ENCODE measurements around the gene HERC4.

HERC4 gene

GRCh38 chr10:68087685-68088401 is 12.8 kb upstream of the HERC4 start:
- DNase-seq = no peak
- peaks cover 3% of the 10 kb centered on the region for H3K27me3 Mint-ChIP-seq (ENCODE audit: low read depth, poor library complexity)
- no peaks in the 10 kb centered on the region for H3K9me3 Mint-ChIP-seq
- no peaks in the 10 kb centered on the region for H3K36me3 Mint-ChIP-seq (ENCODE audit: low read depth)
- H3K4me3 Mint-ChIP-seq = no peak overlapping the region
- peaks cover 5% of the 10 kb centered on the region for H3K4me1 Mint-ChIP-seq
- no peak for TF ChIP-seq CTCF (IDR thresholded peaks at IDR 0.05)
- H3K27ac Mint-ChIP-seq = no peak overlapping the region

DNA sequence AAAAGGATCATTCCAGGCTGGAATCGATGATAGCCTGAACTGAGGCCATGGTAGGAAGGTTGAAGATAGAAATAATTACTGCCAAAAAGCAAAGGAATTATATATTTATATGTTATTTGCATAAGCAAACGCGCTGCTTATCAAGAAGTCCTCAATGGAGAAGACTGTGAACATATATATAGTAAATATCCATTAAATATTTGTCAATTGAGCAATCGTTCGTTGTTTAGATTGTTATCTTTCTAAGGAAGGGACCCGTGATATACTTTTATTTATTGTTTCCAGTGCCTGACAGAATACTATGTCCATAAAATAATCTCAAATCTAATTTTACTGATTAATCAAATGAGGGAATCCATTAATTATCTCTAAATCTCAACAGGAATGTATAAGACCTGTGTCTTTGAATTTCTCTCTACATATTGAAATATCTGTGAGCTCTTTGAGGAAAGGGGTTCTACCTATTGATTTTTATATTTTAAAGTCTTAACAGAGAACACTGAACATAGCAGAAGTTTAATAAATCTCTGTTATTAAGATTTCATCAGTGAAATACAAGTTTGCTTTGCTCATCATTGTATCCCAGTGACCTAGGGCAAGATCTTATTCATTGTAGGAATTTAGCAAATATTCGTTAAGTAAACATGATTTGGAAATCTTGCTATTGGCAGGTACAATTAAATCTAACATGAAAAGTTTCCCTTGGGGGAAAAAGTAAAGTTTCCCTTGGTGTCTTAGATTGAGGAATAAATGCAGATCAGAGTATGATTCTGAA is 12.0 kb upstream of the HERC4 start:
- TF ChIP-seq CTCF (IDR thresholded peaks at IDR 0.05) = no peak
- Mint-ChIP-seq H3K4me3 (no peak overlapping the region), H3K9me3 (no peaks in the 10 kb centered on the region), H3K4me1 (peaks cover 5% of the 10 kb centered on the region), H3K27ac (no peak overlapping the region), H3K27me3 (ENCODE audit: low read depth, poor library complexity) (peaks cover 7% of the 10 kb centered on the region), H3K36me3 (ENCODE audit: low read depth) (no peaks in the 10 kb centered on the region)
- no peak for DNase-seq

DNA sequence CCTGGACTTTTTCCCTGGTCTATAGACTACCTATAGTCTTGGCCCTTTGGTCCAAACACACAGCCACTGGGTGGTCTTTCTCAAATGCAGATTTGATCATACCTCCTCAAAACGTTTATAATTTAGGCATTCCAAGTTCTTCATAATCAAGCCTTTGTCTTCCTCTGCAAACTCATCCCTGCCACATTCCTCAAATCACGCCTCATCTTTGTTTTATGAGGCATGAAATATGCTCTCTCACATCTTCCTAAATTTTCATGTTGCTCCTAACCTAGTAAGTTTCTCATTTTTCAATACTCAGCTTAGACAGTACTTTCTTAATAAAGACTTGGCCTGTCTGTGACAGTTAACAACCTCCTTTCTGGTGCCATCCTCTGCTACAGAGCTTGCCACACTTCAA is 10.9 kb upstream of the HERC4 start:
- peaks cover 5% of the 10 kb centered on the region for H3K4me1 Mint-ChIP-seq
- TF ChIP-seq CTCF (IDR thresholded peaks at IDR 0.05) = no peak
- no peak overlapping the region for H3K4me3 Mint-ChIP-seq
- no peaks in the 10 kb centered on the region for H3K9me3 Mint-ChIP-seq
- H3K27ac Mint-ChIP-seq = no peak overlapping the region
- no peak for DNase-seq
- peaks cover 8% of the 10 kb centered on the region for H3K27me3 Mint-ChIP-seq (ENCODE audit: low read depth, poor library complexity)
- no peaks in the 10 kb centered on the region for H3K36me3 Mint-ChIP-seq (ENCODE audit: low read depth)

- DNase-seq = no peak
- TF ChIP-seq CTCF (IDR thresholded peaks at IDR 0.05) = no peak
- Mint-ChIP-seq H3K4me3 (no peak overlapping the region), H3K4me1 (peaks cover 5% of the 10 kb centered on the region), H3K27me3 (ENCODE audit: low read depth, poor library complexity) (peaks cover 7% of the 10 kb centered on the region), H3K9me3 (no peaks in the 10 kb centered on the region), H3K27ac (no peak overlapping the region), H3K36me3 (ENCODE audit: low read depth) (no peaks in the 10 kb centered on the region)
Measured at GRCh38 chr10:68084469-68084868, 9.4 kb upstream of the HERC4 start.

- Mint-ChIP-seq H3K36me3 (ENCODE audit: low read depth) (no peaks in the 10 kb centered on the region), H3K9me3 (no peaks in the 10 kb centered on the region), H3K4me3 (no peak overlapping the region), H3K27ac (no peak overlapping the region), H3K27me3 (ENCODE audit: low read depth, poor library complexity) (peaks cover 5% of the 10 kb centered on the region), H3K4me1 (peaks cover 5% of the 10 kb centered on the region)
- DNase-seq = no peak
- TF ChIP-seq CTCF (IDR thresholded peaks at IDR 0.05) = no peak
Measured at GRCh38 chr10:68083953-68084352, 8.9 kb upstream of the HERC4 start.

Measured in nephron progenitor cell (in vitro differentiated cells).